IMR-90 (cell line): ENCODE results near the gene OSBPL2. TPM values are rescaled to one million over a fixed set of nuclear protein-coding genes. Genes with fewer than 3 reads are reported as not detected.

Source experiments
- ATAC-seq: fragments of 200-7000 bp; cut with Tn5 transposase; 2 replicates; pipeline ENCODE4 v1.9.1; 2020; ENCODE audit warnings: low read depth, mild to moderate bottlenecking, moderate library complexity
- BruUV-seq: library from RNA; stranded (reverse); fragments of 400-500 nt; replicated peaks from 2 replicates; lab custom pipeline; 2021; lab: Mats Ljungman, UMichigan
- CTCF ChIA-PET: fragments of 300-600 bp; formaldehyde crosslinking; extraction: SDS; loops from one replicate; lab custom pipeline; 2021; ENCODE audit warnings: antibody characterized with exemption; lab: Yijun Ruan, JAX
- POLR2A ChIA-PET: fragments of 300-600 bp; sonication (Branson Sonifier 250); formaldehyde crosslinking; loops from one replicate; lab custom pipeline; 2022; ENCODE audit warnings: antibody characterized with exemption; ENCODE audit not compliant: unreplicated experiment; lab: Charles Lee
- DNase-seq: peaks from one replicate; pipeline ENCODE4 v3.0.0; 2013
- H2AFZ ChIP-seq: replicated peaks from 2 replicates; pipeline ENCODE3; 2013; ENCODE audit warnings: low read length, mild to moderate bottlenecking; ENCODE audit not compliant: poor library complexity
- H2AK5ac ChIP-seq: 2 replicates; pipeline ENCODE4 v1.6.1; 2013; ENCODE audit warnings: low read depth, low read length, inconsistent platforms
- H2AK9ac ChIP-seq: replicated peaks from 2 replicates; pipeline ENCODE3; 2013; ENCODE audit warnings: mild to moderate bottlenecking, low read depth, low read length, moderate library complexity; ENCODE audit not compliant: poor library complexity
- H2BK120ac ChIP-seq: 2 replicates; pipeline ENCODE4 v1.6.1; 2013; ENCODE audit warnings: low read depth, low read length, inconsistent platforms
- H2BK15ac ChIP-seq: 3 replicates; pipeline ENCODE4 v1.6.1; 2013; ENCODE audit warnings: low read depth, low read length, inconsistent platforms
- H2BK20ac ChIP-seq: 2 replicates; pipeline ENCODE4 v1.6.1; 2013; ENCODE audit warnings: low read depth, mild to moderate bottlenecking, inconsistent platforms, low read length, moderate library complexity
- H2BK5ac ChIP-seq: 2 replicates; pipeline ENCODE4 v1.6.1; 2013; ENCODE audit warnings: mild to moderate bottlenecking, low read depth, low read length, inconsistent platforms; ENCODE audit not compliant: poor library complexity, severe bottlenecking
- H3K14ac ChIP-seq: replicated peaks from 2 replicates; pipeline ENCODE4 v1.6.1; 2013; ENCODE audit warnings: low read depth, low read length, inconsistent platforms
- H3K18ac ChIP-seq: 2 replicates; pipeline ENCODE4 v1.6.1; 2013; ENCODE audit warnings: low read depth, low read length, control low read depth
- H3K23ac ChIP-seq: 2 replicates; pipeline ENCODE4 v1.6.1; 2013; ENCODE audit warnings: low read depth, low read length, inconsistent platforms
- H3K27ac ChIP-seq: 2 replicates; pipeline ENCODE4 v1.5.1; 2013; ENCODE audit warnings: mild to moderate bottlenecking, control low read depth, low read length; ENCODE audit not compliant: insufficient read depth
- H3K27me3 ChIP-seq: 2 replicates; pipeline ENCODE4 v1.6.1; 2013; ENCODE audit warnings: low read length; ENCODE audit not compliant: control insufficient read depth, insufficient read depth
- H3K36me3 ChIP-seq: 2 replicates; pipeline ENCODE4 v1.6.1; 2013; ENCODE audit warnings: low read length, mixed read lengths; ENCODE audit not compliant: control insufficient read depth, insufficient read depth
- H3K4ac ChIP-seq: 2 replicates; pipeline ENCODE4 v1.6.1; 2013; ENCODE audit warnings: low read depth, low read length, inconsistent platforms
- H3K4me1 ChIP-seq: 2 replicates; pipeline ENCODE4 v1.6.1; 2013; ENCODE audit warnings: low read length, mixed read lengths; ENCODE audit not compliant: control insufficient read depth, insufficient read depth
- H3K4me2 ChIP-seq: 2 replicates; pipeline ENCODE4 v1.6.1; 2013; ENCODE audit warnings: low read depth, mild to moderate bottlenecking, control low read depth, low read length, moderate library complexity
- H3K4me3 ChIP-seq: 2 replicates; pipeline ENCODE4 v1.5.1; 2013; ENCODE audit warnings: low read depth, mild to moderate bottlenecking, control low read depth, low read length, moderate library complexity; ENCODE audit not compliant: insufficient read depth
- H3K56ac ChIP-seq: 2 replicates; pipeline ENCODE4 v1.6.1; 2013; ENCODE audit warnings: low read length, inconsistent platforms; ENCODE audit not compliant: insufficient read depth; ENCODE audit errors: extremely low read depth
- H3K79me1 ChIP-seq, 2 experiments: 2 replicates each; pipeline ENCODE4 v1.6.1; 2013; ENCODE audit warnings: low read length in 2 of 2, inconsistent platforms in 1 of 2, low read depth in 1 of 2
- H3K9ac ChIP-seq: 2 replicates; pipeline ENCODE4 v1.6.1; 2013; ENCODE audit warnings: low read depth, low read length, control low read depth
- H3K9me1 ChIP-seq: 2 replicates; pipeline ENCODE4 v1.6.1; 2013; ENCODE audit warnings: low read length, inconsistent platforms; ENCODE audit not compliant: insufficient read depth
- H3K9me3 ChIP-seq: 2 replicates; pipeline ENCODE4 v1.6.1; 2013; ENCODE audit warnings: low read length; ENCODE audit not compliant: control insufficient read depth, insufficient read depth
- H4K20me1 ChIP-seq: 2 replicates; pipeline ENCODE4 v1.6.1; 2013; ENCODE audit warnings: low read length, inconsistent platforms; ENCODE audit not compliant: insufficient read depth
- H4K5ac ChIP-seq: 2 replicates; pipeline ENCODE4 v1.6.1; 2013; ENCODE audit warnings: mild to moderate bottlenecking, low read depth, low read length, control low read depth
- H4K8ac ChIP-seq, 2 experiments: 2 replicates each; pipeline ENCODE4 v1.6.1; 2013; ENCODE audit warnings: low read depth in 2 of 2, low read length in 2 of 2, control low read depth in 1 of 2, inconsistent platforms in 1 of 2
- H4K91ac ChIP-seq: 2 replicates; pipeline ENCODE4 v1.6.1; 2013; ENCODE audit warnings: low read depth, low read length, inconsistent platforms; ENCODE audit not compliant: insufficient read depth
- BHLHE40 ChIP-seq: fragments of 150-350 bp; IDR thresholded peaks from 2 replicates; pipeline ENCODE4 v1.6.1; 2016; ENCODE audit warnings: mild to moderate bottlenecking, low read depth, low read length
- CEBPB ChIP-seq: IDR thresholded peaks from 2 replicates; pipeline ENCODE4 v1.6.1; 2012; ENCODE audit warnings: low read depth, low read length, improper control_type of control experiment
- CHD1 ChIP-seq: IDR thresholded peaks from 2 replicates; pipeline ENCODE4 v1.6.1; 2012; ENCODE audit warnings: low read depth, low read length, improper control_type of control experiment
- FOS ChIP-seq: fragments of 150-350 bp; IDR thresholded peaks from 2 replicates; pipeline ENCODE4 v1.6.1; 2016; ENCODE audit warnings: low read depth, low read length
- MAFK ChIP-seq: IDR thresholded peaks from 2 replicates; pipeline ENCODE4 v1.6.1; 2012; ENCODE audit warnings: low read depth, low read length, improper control_type of control experiment
- MAZ ChIP-seq: IDR thresholded peaks from 2 replicates; pipeline ENCODE4 v1.6.1; 2012; ENCODE audit warnings: low read depth, mild to moderate bottlenecking, low read length, improper control_type of control experiment, moderate library complexity, borderline replicate concordance
- MXI1 ChIP-seq: IDR thresholded peaks from 2 replicates; pipeline ENCODE4 v1.6.1; 2012; ENCODE audit warnings: low read depth, mild to moderate bottlenecking, low read length, moderate library complexity, borderline replicate concordance
- NFE2L2 ChIP-seq: fragments of 150-350 bp; IDR thresholded peaks from 2 replicates; pipeline ENCODE4 v1.6.1; 2016; ENCODE audit warnings: low read depth, mild to moderate bottlenecking, low read length
- POLR2A ChIP-seq: IDR thresholded peaks from 2 replicates; pipeline ENCODE4 v1.6.1; 2012; ENCODE audit warnings: mild to moderate bottlenecking, low read depth, low read length
- RAD21 ChIP-seq: IDR thresholded peaks from 2 replicates; pipeline ENCODE4 v1.6.1; 2012; ENCODE audit warnings: low read length, improper control_type of control experiment
- RCOR1 ChIP-seq: IDR thresholded peaks from 2 replicates; pipeline ENCODE4 v1.6.1; 2012; ENCODE audit warnings: mild to moderate bottlenecking, low read length, improper control_type of control experiment; ENCODE audit not compliant: insufficient replicate concordance
- RFX5 ChIP-seq: IDR thresholded peaks from 2 replicates; pipeline ENCODE4 v1.8.0; 2012; ENCODE audit warnings: low read depth, mild to moderate bottlenecking, low read length, moderate library complexity
- SMC3 ChIP-seq: fragments of 150-350 bp; IDR thresholded peaks from 2 replicates; pipeline ENCODE4 v1.6.1; 2016; ENCODE audit warnings: low read depth, mild to moderate bottlenecking, antibody characterized with exemption, low read length, moderate library complexity
- WGBS, 2 experiments: methylation state at CpG; one replicate each; pipeline versions ENCODE4 v1.1.5 to v1.1.7; 2013; ENCODE audit warnings: missing lambda C conversion rate in 2 of 2; ENCODE audit not compliant: insufficient read length in 1 of 2; ENCODE audit errors: extremely low coverage in 2 of 2; 5-methylcytosine and 5-hydroxymethylcytosine counted together
- dilution Hi-C: fragments of 300-500 bp; cut with HindIII; formaldehyde crosslinking; loops from one replicate; pipeline ENCODE4 v1.14.3; 2018; ENCODE audit warnings: low sequenced_read_pairs; ENCODE audit not compliant: unreplicated experiment
- in situ Hi-C: fragments of 300-500 bp; cut with MboI; formaldehyde crosslinking; loops from 3 replicates; pipeline ENCODE4 v1.14.3; 2019; ENCODE audit warnings: low sequenced_read_pairs, inconsistent platforms, mixed read lengths
- intact Hi-C: fragments of 100-400 bp; cut with micrococcal nuclease; formaldehyde crosslinking; loops from 2 replicates; pipeline ENCODE4 v1.10.0; 2022
- polyA plus RNA-seq, 3 experiments: library from polyadenylated mRNA; depleted of rRNA; stranded (reverse); fragments of >200 nt; gene quantifications; 2 replicates each; pipeline ENCODE4 v1.2.3, GENCODE V29; 2012; ENCODE audit warnings: low replicate concordance in 1 of 3
- total RNA-seq: library from RNA; depleted of rRNA; stranded (reverse); fragments of >200 nt; gene quantifications from 2 replicates; pipeline ENCODE4 v1.2.3, GENCODE V29; 2012
- TF ChIP-seq, protein P1 (sequence below): conservative IDR thresholded peaks from 2 replicates; pipeline ENCODE4 v1.5.1; 2012; ENCODE audit warnings: mild to moderate bottlenecking, low read depth, low read length, improper control_type of control experiment
- TF ChIP-seq, protein P2 (sequence below): fragments of 150-350 bp; IDR thresholded peaks from 2 replicates; pipeline ENCODE4 v1.6.1; 2017; ENCODE audit warnings: mild to moderate bottlenecking, antibody characterized with exemption, low read length, low read depth
- TF ChIP-seq, protein P3 (sequence below): fragments of 150-350 bp; IDR thresholded peaks from 2 replicates; pipeline ENCODE4 v1.6.1; 2016; ENCODE audit warnings: low read depth, mild to moderate bottlenecking, low read length, moderate library complexity, borderline replicate concordance

OSBPL2 gene
- total and polyA plus RNA-seq, 2 of the 4 experiments (the other 2 are of a cell fraction) = 19.3 to 27.6 TPM

DNA sequence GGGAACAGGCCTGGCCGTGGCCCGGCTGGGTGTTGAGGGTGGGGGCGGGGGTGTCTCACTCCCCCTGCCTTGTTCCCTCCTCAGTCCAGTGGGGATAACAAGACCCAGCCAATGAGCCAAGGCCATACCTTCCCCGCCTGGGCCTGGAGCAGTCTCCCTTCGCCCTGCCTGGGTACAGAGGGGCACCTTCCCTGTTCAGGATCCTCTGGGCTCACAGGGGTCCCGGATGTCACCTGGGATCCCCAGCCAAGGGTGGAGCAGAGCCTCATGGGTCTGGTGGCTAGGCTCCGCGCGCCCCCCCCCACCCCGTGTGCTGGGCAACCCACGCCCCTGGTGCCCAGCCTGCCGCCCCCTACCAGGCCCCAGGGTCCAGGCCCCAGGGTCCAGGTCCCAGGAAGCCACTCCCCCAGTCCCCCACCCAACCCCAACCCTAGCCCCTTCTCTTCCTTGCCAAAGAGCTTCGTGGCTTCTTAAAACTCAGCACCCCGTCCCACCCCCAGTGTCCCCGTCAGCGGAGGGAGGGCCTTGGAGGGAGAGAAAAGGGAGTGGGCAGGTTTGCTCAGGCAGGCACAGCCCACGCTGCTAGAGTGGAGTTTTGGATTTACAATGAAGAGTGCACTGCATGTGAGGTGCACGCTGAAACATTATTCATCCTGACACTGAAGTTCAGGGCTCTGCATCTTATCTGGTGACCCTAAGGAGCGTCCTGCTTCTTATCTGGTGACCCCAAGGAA, 30.1 kb upstream of the OSBPL2 start:
- no peak overlapping the region for H3K23ac ChIP-seq
- no TSS peak for BruUV-seq
- no peak overlapping the region for H4K8ac ChIP-seq
- no peak overlapping the region for H4K91ac ChIP-seq
- intact Hi-C loops = no loop called here
- H2BK120ac ChIP-seq = no peak overlapping the region
- no peak overlapping the region for H2AK9ac ChIP-seq
- H3K4ac ChIP-seq = no peak overlapping the region
- H3K56ac ChIP-seq = no peak overlapping the region
- no peak overlapping the region for H3K14ac ChIP-seq
- H3K9me1 ChIP-seq = no peaks in the 10 kb centered on the region
- ATAC-seq (no peak), DNase-seq (no peak)
- no peak overlapping the region for H2BK20ac ChIP-seq
- peaks cover 4% of the 10 kb centered on the region for H4K20me1 ChIP-seq
- H2AK5ac ChIP-seq = no peak overlapping the region
- no peak overlapping the region for H2BK5ac ChIP-seq
- no peaks in the 10 kb centered on the region for H3K9me3 ChIP-seq
- POLR2A ChIA-PET = no interaction called here
- no peaks in the 10 kb centered on the region; a peak in 1 of 4 replicates for H3K79me1 ChIP-seq
- in situ Hi-C loops = no loop called here
- H3K36me3 ChIP-seq = no peaks in the 10 kb centered on the region; the same call in 1 of the 2 replicates
- H3K18ac ChIP-seq = no peak overlapping the region
- dilution Hi-C loops = no loop called here
- no peak overlapping the region for H3K4me2 ChIP-seq
- no peak overlapping the region for H3K4me3 ChIP-seq
- no peak overlapping the region for H2BK15ac ChIP-seq
- H3K9ac ChIP-seq = no peak overlapping the region
- H3K27me3 ChIP-seq = peaks cover 16% of the 10 kb centered on the region; the same call in 1 of the 2 replicates
- TF ChIP-seq, protein P1, sequence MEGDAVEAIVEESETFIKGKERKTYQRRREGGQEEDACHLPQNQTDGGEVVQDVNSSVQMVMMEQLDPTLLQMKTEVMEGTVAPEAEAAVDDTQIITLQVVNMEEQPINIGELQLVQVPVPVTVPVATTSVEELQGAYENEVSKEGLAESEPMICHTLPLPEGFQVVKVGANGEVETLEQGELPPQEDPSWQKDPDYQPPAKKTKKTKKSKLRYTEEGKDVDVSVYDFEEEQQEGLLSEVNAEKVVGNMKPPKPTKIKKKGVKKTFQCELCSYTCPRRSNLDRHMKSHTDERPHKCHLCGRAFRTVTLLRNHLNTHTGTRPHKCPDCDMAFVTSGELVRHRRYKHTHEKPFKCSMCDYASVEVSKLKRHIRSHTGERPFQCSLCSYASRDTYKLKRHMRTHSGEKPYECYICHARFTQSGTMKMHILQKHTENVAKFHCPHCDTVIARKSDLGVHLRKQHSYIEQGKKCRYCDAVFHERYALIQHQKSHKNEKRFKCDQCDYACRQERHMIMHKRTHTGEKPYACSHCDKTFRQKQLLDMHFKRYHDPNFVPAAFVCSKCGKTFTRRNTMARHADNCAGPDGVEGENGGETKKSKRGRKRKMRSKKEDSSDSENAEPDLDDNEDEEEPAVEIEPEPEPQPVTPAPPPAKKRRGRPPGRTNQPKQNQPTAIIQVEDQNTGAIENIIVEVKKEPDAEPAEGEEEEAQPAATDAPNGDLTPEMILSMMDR = no peak
- no peak for TF ChIP-seq RCOR1
- no peak for TF ChIP-seq MAFK
- TF ChIP-seq RFX5 = no peak
- no peak for TF ChIP-seq MAZ
- TF ChIP-seq BHLHE40 = no peak
- TF ChIP-seq CHD1 = no peak
- TF ChIP-seq RAD21 = no peak
- TF ChIP-seq, protein P2, sequence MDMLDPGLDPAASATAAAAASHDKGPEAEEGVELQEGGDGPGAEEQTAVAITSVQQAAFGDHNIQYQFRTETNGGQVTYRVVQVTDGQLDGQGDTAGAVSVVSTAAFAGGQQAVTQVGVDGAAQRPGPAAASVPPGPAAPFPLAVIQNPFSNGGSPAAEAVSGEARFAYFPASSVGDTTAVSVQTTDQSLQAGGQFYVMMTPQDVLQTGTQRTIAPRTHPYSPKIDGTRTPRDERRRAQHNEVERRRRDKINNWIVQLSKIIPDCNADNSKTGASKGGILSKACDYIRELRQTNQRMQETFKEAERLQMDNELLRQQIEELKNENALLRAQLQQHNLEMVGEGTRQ = no peak
- no peak for TF ChIP-seq NFE2L2
- TF ChIP-seq SMC3 = no peak
- TF ChIP-seq POLR2A = no peak
- TF ChIP-seq, protein P3, sequence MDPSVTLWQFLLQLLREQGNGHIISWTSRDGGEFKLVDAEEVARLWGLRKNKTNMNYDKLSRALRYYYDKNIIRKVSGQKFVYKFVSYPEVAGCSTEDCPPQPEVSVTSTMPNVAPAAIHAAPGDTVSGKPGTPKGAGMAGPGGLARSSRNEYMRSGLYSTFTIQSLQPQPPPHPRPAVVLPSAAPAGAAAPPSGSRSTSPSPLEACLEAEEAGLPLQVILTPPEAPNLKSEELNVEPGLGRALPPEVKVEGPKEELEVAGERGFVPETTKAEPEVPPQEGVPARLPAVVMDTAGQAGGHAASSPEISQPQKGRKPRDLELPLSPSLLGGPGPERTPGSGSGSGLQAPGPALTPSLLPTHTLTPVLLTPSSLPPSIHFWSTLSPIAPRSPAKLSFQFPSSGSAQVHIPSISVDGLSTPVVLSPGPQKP = no peak
- no peak for TF ChIP-seq MXI1
- no peak for TF ChIP-seq FOS
- no peak for TF ChIP-seq CEBPB
- no peaks in the 10 kb centered on the region for H3K4me1 ChIP-seq
- H2AFZ ChIP-seq = no peak overlapping the region
- CTCF ChIA-PET = no interaction called here
- WGBS, 2 experiments = 81% methylated on average over 6 of the region's 19 CpGs; no CpG with 5 or more reads in 1 of the 2 experiments
- no peak overlapping the region for H3K27ac ChIP-seq
- H4K5ac ChIP-seq = no peak overlapping the region
